Urothelium cell line (cell line): Measurements from ENCODE around the gene JAK1.
"Not testable (repeated sequence)": the region's sequence is repeated elsewhere in the genome, so short reads cannot be mapped to it uniquely, and the experiment has no call there.

Experiments
- DNase-seq: peaks from one replicate; pipeline ENCODE4 v3.0.0; 2011; ENCODE audit warnings: low spot score, mixed read lengths
- FAIRE-seq: peaks from 2 replicates; lab custom pipeline; 2011; peaks lifted over from hg19 to GRCh38; lab: Jason Lieb, UNC

Gene JAK1

DNA sequence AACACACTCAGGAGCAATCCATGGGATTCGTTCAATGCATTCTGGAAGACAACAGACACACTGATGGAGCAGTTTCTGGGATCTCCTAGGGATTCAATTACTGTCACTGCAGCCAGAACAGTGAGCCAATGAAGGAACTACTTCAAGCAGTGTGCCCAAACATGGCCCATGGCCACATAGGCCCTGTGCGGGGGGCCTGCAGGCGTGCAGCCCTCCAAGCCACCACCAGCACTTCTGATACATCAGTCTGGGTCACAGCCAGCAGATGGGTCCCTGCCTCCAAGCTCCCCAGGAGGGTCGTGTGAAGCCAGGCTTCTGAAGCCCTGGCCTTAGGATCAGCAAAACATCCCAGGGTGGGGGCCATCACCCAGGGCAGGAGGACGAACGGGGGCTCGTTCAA is 122.2 kb downstream of the JAK1 start:
- no peak for FAIRE-seq

GRCh38 chr1:64843675-64844074 is 122.7 kb downstream of the JAK1 start:
- FAIRE-seq, result no peak
- no peak for DNase-seq

More for the DNA sequence above, 122.2 kb downstream of the JAK1 start:
- DNase-seq, result no peak

DNA sequence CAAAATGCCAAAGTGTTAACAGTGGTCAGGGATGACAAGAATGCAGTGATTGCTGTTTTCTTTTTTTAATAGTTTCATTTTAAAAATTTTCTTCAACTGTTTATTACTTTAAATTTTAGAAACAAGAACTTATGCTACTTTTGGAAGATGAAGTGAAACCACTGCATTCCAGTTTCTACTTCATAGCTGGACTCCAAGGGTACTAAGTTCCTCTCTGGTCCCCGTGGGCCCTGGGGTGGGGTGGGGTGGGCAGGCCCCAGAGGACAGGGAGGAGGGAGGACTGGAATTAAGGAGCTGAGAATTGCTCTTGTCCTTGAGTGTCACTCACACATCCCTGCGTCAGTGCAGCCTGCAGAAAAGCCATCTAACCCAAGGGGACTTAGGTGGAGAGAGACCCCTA is 124.1 kb downstream of the JAK1 start:
- FAIRE-seq (no peak), DNase-seq (no peak)

DNA sequence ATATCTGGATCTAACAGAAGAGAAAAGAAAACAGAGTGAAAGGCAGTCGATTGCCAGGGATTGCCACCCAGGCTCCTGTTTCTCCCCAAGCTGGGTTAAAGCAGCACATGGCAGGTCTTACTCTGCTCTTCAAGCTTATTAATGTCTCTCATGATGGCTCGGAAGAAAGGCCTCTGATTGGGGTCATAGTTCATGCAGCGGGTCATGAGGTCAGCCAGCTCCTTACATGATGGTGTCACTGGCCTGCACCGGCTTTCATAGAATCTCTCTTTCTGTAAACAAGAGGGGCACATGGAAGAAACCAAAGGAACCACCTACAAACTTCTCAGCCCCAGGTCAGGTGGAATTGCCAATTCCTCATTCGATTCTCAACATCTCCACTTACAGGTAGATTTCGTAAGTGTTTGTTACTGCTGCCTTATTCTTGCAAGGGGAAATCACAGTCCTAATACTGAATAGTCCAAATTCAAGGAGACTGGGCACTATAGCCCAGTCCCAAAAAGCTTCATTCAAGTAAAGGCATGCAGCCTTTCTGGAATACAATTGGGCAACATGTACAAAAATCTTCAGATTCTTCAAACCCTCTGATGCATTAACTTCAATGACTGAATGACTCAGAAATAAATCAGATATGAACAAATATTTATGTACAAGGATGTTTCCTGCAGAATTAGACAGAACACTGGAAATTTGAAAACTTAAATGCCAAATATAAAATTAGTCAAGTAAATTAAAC is 124.9 kb downstream of the JAK1 start:
- FAIRE-seq (no peak), DNase-seq (no peak)

DNA sequence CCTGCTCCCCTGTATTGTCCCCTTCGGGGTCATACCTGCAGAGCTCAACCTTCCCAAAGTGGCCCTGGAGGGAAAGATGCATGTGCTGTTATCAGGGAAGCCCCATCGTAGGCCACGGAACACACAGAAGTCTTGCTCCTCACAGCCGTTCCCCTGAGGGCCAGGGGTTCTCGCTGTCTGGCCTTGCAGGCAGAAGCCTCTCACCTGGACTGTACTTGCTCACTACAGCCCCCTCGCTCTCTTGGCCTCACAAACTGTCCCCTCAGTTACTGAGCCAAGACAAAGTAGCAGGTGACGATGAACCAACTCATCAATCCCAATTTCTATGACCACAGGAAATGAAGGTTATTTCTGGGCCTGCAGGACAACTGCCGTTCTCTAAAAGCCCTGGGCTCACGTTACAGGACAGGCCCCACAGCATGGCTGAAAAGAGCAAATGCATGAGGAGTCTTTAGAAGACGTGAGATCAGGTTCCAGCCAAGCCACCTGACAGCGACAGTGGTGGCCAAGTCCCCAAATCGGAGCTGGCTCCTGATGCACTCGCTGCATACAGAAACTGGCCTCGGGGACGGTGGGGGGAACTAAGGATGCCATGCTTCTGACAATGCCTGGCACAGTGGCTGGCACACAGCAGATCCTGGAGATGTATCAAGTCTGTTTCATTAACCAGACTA is 126.5 kb downstream of the JAK1 start:
- DNase-seq, result no peak
- no peak for FAIRE-seq

GRCh38 chr1:64839261-64839660 is 127.1 kb downstream of the JAK1 start:
- no peak for FAIRE-seq
- no peak for DNase-seq

GRCh38 chr1:64838486-64838885 is 127.9 kb downstream of the JAK1 start:
- no peak for FAIRE-seq
- DNase-seq, result no peak

- DNase-seq, result no peak
- no peak for FAIRE-seq
Measured at GRCh38 chr1:64836802-64837201, 129.5 kb downstream of the JAK1 start.

- FAIRE-seq, result no peak
- DNase-seq, result no peak
Measured at GRCh38 chr1:64834734-64835133, 131.6 kb downstream of the JAK1 start.

DNA sequence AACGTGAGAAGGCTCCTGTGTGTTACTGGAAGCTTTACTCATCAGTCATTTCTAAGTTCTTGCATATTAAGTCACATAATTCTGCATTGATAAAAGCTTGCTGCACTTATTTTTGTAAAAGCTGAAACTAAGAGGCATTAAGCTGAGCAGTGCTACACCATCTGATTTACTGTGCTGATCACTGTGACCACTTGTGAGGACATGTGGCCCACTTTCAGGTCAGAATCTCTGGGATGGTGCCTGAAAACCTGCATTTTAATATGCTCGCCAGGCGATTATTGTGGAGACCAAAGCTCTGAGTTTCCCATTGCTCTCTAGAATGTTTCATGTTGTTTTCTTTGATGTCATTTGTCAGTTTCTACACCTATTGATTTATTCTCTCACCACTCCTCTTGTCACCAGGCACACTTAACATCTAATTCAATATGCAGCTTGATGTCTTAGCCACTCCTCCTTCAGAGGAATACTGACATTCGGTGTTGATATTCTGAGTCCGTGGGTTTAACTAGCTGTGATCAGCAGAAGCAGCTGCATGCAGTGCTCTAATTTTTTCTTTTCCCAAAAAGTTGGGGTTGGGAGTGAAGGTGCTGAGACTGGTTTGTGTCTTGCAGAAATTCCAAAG is 136.2 kb downstream of the JAK1 start:
- no peak for DNase-seq
- no peak for FAIRE-seq

DNA sequence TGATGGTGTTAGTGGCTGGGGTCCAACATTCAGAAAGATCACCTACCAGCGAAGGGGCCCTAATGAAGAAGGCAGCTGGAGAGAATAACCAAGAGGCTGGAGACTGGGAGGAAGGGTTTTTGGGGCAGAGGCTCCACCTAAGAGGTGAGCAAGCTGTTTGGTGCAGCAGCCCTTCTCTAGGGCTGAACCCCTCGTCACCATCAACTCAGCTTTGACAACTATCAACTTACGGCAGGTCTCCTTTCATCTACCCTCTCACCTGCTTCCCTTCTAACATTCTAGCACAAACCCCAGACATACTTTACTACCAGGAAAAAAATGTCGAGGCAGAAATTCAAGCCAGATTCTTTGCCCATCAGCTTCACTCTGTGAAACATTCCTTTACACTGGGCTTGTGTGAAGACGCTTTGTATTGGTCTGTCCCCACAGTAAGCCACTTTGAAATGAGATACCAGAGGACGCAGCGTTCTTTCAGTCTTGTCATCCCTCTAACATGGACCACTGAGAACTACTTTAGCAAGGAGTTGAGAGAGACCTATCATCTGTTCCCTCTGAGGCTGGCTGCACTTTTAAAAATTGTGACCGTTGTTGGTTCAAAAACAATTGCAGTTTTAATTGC is 136.8 kb downstream of the JAK1 start:
- FAIRE-seq (no peak), DNase-seq (no peak)

DNA sequence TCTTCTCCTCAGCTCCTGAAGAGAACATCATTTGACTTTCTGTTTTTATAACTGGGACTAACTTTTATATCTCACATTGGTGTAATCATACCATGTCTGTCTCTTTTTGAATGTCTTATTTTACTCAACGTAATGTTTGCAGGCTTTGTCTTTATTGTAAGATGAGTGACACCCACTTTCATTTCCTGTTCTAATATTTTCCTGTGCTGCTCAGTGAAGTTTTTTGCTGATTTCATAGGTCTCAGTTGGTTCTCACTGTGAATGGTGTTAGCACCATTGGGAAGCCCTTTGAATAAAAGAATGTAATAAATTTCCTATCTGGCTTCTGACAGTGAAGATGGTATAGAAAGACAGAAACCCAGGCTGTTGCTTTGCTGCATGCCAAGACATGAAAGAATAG is 137.5 kb downstream of the JAK1 start:
- DNase-seq (no peak), FAIRE-seq (no peak)

GRCh38 chr1:64826991-64827390 is 139.4 kb downstream of the JAK1 start:
- DNase-seq, result no peak
- no peak for FAIRE-seq

- peak; percentile 63 for DNase-seq
- peak; percentile 74 for FAIRE-seq
Measured at GRCh38 chr1:64823691-64824476, 142.5 kb downstream of the JAK1 start.

GRCh38 chr1:64822621-64823020 is 143.7 kb downstream of the JAK1 start:
- FAIRE-seq (no peak), DNase-seq (no peak)

DNA sequence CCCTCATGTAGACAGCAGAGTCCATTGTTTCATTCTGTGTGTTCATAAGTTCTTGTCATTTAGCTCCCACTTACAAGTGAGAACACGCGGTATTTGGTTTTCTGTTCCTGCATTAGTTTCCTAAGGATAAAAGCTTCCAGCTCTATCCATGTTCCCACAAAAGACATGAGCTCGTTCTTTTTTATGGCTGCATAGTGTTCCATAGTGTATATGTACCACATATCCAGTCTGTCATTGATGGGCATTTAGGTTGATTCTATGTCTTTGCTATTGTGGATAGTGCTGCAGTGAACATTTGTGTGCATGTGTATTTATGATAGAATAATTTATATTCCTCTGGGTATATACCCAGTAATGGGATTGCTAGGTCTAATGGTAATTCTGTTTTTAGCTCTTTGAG is 145.8 kb downstream of the JAK1 start:
- not testable (repeated sequence) for DNase-seq, FAIRE-seq

- DNase-seq, FAIRE-seq: not testable (repeated sequence)
Measured at GRCh38 chr1:64817364-64817763, 149.0 kb downstream of the JAK1 start.

DNA sequence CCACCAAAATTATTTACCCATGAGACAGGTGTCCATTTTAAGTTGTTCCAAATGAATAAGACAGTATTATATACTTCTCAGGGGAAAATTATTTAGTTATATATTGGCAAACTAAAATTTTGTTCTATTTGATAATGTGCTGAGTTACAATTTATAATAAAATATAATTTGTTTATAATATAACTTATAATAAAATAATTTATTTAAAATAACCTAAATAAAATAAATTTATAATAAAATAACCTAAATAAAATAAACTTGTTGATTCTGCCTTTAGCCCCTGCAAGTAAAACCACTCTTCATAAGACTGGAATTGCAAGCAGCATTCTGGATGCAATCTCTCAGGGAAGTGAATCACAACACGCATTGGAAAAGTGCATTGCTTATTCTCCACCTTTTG is 151.9 kb downstream of the JAK1 start:
- no peak for FAIRE-seq

GRCh38 chr1:64811131-64811530 is 155.2 kb downstream of the JAK1 start:
- no peak for FAIRE-seq
- DNase-seq, result no peak

More for the DNA sequence above, 151.9 kb downstream of the JAK1 start:
- DNase-seq, result no peak

GRCh38 chr1:64810001-64810400 is 156.3 kb downstream of the JAK1 start:
- no peak for FAIRE-seq
- no peak for DNase-seq

GRCh38 chr1:64809309-64809708 is 157.0 kb downstream of the JAK1 start:
- DNase-seq (no peak), FAIRE-seq (no peak)
